Suprapubic skin (tissue), 4 donors: ENCODE data around the gene TST. TPM values are rescaled to one million over a fixed set of nuclear protein-coding genes. Genes with fewer than 3 reads are reported as not detected.

Experiments
- DNase-seq, 2 donors: peaks; one replicate each; pipeline ENCODE4 v3.0.0-alpha.2; 2019; ENCODE audit warnings: low spot score in 2 of 2
- H3K27ac ChIP-seq: fragments of 200-600 bp; sonication (generic); one replicate; pipeline ENCODE4 v1.5.1; 2019
- H3K27me3 ChIP-seq: fragments of 200-600 bp; sonication (generic); one replicate; pipeline ENCODE4 v1.5.1; 2019
- H3K36me3 ChIP-seq: fragments of 200-600 bp; sonication (generic); one replicate; pipeline ENCODE4 v1.5.1; 2019
- H3K4me1 ChIP-seq: fragments of 200-600 bp; sonication (generic); one replicate; pipeline ENCODE4 v1.5.1; 2019
- H3K4me3 ChIP-seq: fragments of 200-600 bp; sonication (generic); one replicate; pipeline ENCODE4 v1.5.1; 2019; ENCODE audit warnings: mild to moderate bottlenecking
- H3K9me3 ChIP-seq: fragments of 200-600 bp; sonication (generic); one replicate; pipeline ENCODE4 v1.5.1; 2019
- CTCF ChIP-seq, 2 donors: fragments of 200-600 bp in 1 of 2; fragments of 450-650 bp in 1 of 2; sonication (generic) in 1 of 2; IDR thresholded peaks; one replicate each; pipeline ENCODE4 v1.5.1; 2016 to 2019; ENCODE audit warnings: antibody characterized with exemption in 2 of 2, mild to moderate bottlenecking in 1 of 2, moderate library complexity in 1 of 2
- EP300 ChIP-seq: sonication (generic); formaldehyde crosslinking; IDR thresholded peaks from one replicate; pipeline ENCODE4 v1.6.1; 2017; ENCODE audit warnings: antibody characterized with exemption
- POLR2A ChIP-seq, 2 donors: fragments of 450-650 bp; IDR thresholded peaks; one replicate each; pipeline ENCODE4 v1.6.1; 2017; ENCODE audit warnings: antibody characterized with exemption in 2 of 2, mild to moderate bottlenecking in 2 of 2, moderate library complexity in 2 of 2
- POLR2AphosphoS5 ChIP-seq, 3 donors: sonication (generic); formaldehyde crosslinking; IDR thresholded peaks; one replicate each; pipeline ENCODE4 v1.6.1; 2017; ENCODE audit warnings: antibody characterized with exemption in 3 of 3
- WGBS: methylation state at CpG from one replicate; pipeline ENCODE4 v1.1.5; 2018; 5-methylcytosine and 5-hydroxymethylcytosine counted together
- total RNA-seq, 4 donors: library from RNA; depleted of rRNA; stranded (reverse); fragments of >200 nt; gene quantifications; one replicate each; pipeline ENCODE4 v1.1.0, GENCODE V29; 2016

The TST gene
- total RNA-seq, 4 donors from 2014 or later, result 23.2 to 56.3 (median 52.4) TPM

DNA sequence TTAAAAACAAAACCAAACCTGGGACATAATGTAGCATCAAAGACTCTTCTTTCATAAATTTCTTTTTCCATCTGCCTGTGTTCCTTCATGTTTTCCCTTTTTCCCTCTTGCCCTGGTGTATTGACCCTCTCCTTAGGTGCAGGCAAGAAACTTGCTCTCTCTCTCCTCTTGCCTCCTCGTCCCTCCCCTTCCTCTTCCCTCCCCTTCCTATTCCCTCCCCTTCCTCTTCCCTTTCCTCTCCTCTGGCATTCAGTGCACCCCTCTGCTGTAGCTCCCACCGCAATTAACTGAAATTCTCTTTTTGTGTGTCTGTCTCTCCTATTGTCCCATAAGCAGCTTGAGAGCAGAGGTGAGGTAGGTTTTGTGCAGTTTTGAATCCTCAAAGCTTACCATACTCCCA lies 55.9 kb downstream of the TST start:
- DNase-seq, result no peak
- TF ChIP-seq EP300, result no peak
- no peak for TF ChIP-seq POLR2AphosphoS5 (IDR thresholded peaks at IDR 0.05)
- TF ChIP-seq CTCF (IDR thresholded peaks at IDR 0.05), result no peak
- no peak for TF ChIP-seq POLR2A (IDR thresholded peaks at IDR 0.05)
- Histone ChIP-seq H3K27ac (no peak overlapping the region), H3K36me3 (no peaks in the 10 kb centered on the region), H3K4me3 (no peak overlapping the region), H3K9me3 (no peaks in the 10 kb centered on the region), H3K27me3 (peaks cover 5% of the 10 kb centered on the region), H3K4me1 (no peaks in the 10 kb centered on the region)
- 74% methylated on average over 2 of the region's 2 CpGs for WGBS

DNA sequence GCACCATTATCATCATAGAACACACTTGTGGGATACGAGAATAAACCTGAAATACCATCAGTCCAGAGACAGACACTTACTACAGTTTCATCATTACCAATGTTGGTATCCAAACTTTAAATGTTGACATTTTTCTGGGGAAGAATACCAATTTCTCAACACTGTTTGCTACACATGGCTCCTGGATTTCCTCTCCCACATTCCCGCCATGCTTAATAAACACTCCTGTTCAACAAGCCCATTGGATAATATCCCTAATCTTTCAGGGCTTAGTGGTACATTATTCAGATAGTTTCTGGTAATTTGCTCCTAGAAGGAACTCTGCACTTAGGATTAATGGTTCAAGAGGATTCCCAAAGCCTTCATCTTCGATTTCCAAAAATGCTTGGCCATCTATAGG lies 57.6 kb downstream of the TST start:
- WGBS, result 72% methylated on average over 3 of the region's 3 CpGs

More for the DNA sequence above, 57.6 kb downstream of the TST start:
- no peak overlapping the region for H3K4me3 ChIP-seq
- H3K27me3 ChIP-seq, result peaks cover 5% of the 10 kb centered on the region
- H3K36me3 ChIP-seq, result no peaks in the 10 kb centered on the region
- H3K9me3 ChIP-seq, result no peaks in the 10 kb centered on the region
- DNase-seq, result no peak
- H3K27ac ChIP-seq, result no peak overlapping the region
- TF ChIP-seq POLR2A (IDR thresholded peaks at IDR 0.05) (no peak), POLR2AphosphoS5 (IDR thresholded peaks at IDR 0.05) (no peak), EP300 (no peak), CTCF (IDR thresholded peaks at IDR 0.05) (no peak)
- H3K4me1 ChIP-seq, result no peaks in the 10 kb centered on the region

Other genes with a start within 250 kb of the TST start
- gene IFT27, start 243.3 kb downstream of the TST start, total RNA-seq, result 10 to 100 TPM in 2 of 4 donors, 1 to 10 TPM in 2; 8.2 to 29.0 (median 17.7) TPM
- not detected for gene PVALB, start 202.4 kb downstream of the TST start, total RNA-seq
- 1 to 10 TPM; 1.1 to 4.5 (median 3.1) TPM for gene NCF4, start 158.4 kb downstream of the TST start, total RNA-seq
- 10 to 100 TPM in 1 of 4 donors, 1 to 10 TPM in 3; 3.9 to 13.6 (median 4.7) TPM for gene CSF2RB, start 105.8 kb downstream of the TST start, total RNA-seq
- gene MPST, start 295 bp upstream of the TST start, total RNA-seq, result 100 to 1,000 TPM in 3 of 4 donors, 10 to 100 TPM in 1; 99.0 to 171 (median 143) TPM
- 10 to 100 TPM; 25.0 to 67.0 (median 35.7) TPM for gene KCTD17, start 32.3 kb upstream of the TST start, total RNA-seq
- 1 to 10 TPM in 2 of 4 donors, under 1 TPM in 2; 0.30 to 3.8 (median 1.0) TPM for gene TMPRSS6, start 90.3 kb upstream of the TST start, total RNA-seq
- 10 to 100 TPM in 3 of 4 donors, 1 to 10 TPM in 1; 8.9 to 29.7 (median 12.4) TPM for gene IL2RB, start 130.5 kb upstream of the TST start, total RNA-seq
- 1 to 10 TPM; 1.2 to 8.4 (median 2.7) TPM for gene C1QTNF6, start 168.8 kb upstream of the TST start, total RNA-seq
- gene SSTR3, start 193.0 kb upstream of the TST start, total RNA-seq, result not detected
- 1 to 10 TPM; 1.9 to 3.9 (median 3.0) TPM for gene RAC2, start 224.8 kb upstream of the TST start, total RNA-seq